AG09309 (cell line): Measurements from ENCODE around the gene ESRRG.

ENCODE experiments used
- DNase-seq: peaks from one replicate; pipeline ENCODE4 v3.0.0-alpha.2; 2010; ENCODE audit warnings: low read depth
- H3K4me3 ChIP-seq: 2 replicates; pipeline ENCODE4 v1.5.1; 2011; ENCODE audit warnings: mild to moderate bottlenecking, low read depth, low read length, moderate library complexity; ENCODE audit not compliant: control insufficient read depth
- TF ChIP-seq, protein P1 (sequence below): IDR thresholded peaks from 2 replicates; pipeline ENCODE4 v1.5.1; 2011; ENCODE audit warnings: mild to moderate bottlenecking, low read depth, low read length, inconsistent platforms; ENCODE audit not compliant: insufficient read depth, control insufficient read depth; ENCODE audit errors: missing control alignments

Gene ESRRG

DNA sequence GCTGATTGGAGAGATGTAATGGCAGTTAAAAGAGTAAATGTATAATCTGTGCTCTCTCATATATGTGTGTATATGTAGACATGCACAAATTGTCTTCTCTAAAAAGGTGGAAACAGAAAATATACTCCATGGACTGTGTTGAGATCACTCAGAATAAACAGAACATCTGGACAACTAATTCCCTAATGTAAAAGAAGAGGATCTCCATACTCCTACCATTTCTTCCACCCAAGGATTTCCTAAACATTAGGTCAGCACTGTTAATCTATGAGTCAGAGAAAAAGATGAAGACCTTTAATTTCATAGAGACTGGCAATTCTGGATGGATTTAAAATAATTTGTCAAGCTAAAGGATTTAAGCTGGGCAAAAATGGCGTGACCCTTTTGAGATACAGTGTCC lies 80.1 kb downstream of the ESRRG start:
- TF ChIP-seq, protein P1, sequence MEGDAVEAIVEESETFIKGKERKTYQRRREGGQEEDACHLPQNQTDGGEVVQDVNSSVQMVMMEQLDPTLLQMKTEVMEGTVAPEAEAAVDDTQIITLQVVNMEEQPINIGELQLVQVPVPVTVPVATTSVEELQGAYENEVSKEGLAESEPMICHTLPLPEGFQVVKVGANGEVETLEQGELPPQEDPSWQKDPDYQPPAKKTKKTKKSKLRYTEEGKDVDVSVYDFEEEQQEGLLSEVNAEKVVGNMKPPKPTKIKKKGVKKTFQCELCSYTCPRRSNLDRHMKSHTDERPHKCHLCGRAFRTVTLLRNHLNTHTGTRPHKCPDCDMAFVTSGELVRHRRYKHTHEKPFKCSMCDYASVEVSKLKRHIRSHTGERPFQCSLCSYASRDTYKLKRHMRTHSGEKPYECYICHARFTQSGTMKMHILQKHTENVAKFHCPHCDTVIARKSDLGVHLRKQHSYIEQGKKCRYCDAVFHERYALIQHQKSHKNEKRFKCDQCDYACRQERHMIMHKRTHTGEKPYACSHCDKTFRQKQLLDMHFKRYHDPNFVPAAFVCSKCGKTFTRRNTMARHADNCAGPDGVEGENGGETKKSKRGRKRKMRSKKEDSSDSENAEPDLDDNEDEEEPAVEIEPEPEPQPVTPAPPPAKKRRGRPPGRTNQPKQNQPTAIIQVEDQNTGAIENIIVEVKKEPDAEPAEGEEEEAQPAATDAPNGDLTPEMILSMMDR: no peak
- no peak overlapping the region for H3K4me3 ChIP-seq
- DNase-seq: no peak

DNA sequence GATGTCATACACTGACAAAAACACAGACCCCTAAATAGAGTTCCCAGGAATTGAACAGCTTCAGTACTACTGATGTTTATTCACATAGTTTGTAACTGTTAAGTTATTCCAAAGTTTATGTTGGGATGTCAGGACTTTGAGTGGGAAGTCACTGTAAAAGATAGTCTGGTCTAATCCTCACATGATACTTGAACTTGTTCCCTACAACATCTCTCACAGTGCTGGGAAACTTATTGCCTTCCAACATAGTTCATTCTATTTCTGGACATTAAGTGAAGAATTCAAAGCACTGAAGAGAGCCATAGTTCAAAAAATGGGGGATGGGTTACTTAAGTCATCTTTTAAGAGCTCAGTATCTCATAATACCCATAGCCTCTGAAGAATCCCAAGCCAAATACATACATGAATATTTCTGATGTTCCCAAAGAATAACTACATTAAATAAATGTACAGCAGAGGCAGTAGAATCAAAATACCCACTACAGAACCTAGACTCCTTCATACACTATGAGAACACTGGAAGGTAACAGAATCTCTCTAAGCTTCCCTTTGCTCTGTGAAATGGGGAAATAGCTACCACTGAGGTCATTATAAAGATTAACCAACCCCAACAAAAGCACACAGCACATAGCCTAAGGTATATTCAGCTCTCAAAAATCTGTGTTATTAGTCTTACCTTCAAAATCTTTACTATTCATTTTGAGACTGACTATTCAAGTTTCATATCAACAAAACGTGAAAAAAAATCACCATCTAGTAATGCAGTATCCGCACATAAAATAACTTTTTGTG lies 81.4 kb downstream of the ESRRG start:
- DNase-seq: no peak
- TF ChIP-seq, protein P1: no peak
- H3K4me3 ChIP-seq: no peak overlapping the region

DNA sequence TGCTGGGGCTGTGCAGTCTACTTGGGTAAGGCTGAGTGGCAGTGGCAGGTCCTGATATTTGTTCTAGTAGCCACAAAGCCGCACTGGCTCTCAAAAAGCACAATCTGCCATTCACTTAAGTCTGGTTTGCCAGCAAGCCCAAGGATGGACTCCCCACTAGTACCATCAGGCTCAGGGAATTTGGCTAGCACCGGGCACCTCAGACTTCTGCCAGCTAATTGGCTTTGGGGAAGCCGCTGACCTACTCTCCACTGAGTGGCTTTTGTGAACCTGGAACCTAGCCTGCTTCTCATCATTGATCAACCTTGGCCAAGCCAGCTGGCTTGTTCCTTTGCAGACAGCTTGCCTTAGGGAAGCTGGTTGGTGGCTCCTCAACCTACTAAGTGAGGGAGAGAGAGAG lies 83.1 kb downstream of the ESRRG start:
- DNase-seq: no peak
- TF ChIP-seq, protein P1: no peak
- H3K4me3 ChIP-seq: no peak overlapping the region

DNA sequence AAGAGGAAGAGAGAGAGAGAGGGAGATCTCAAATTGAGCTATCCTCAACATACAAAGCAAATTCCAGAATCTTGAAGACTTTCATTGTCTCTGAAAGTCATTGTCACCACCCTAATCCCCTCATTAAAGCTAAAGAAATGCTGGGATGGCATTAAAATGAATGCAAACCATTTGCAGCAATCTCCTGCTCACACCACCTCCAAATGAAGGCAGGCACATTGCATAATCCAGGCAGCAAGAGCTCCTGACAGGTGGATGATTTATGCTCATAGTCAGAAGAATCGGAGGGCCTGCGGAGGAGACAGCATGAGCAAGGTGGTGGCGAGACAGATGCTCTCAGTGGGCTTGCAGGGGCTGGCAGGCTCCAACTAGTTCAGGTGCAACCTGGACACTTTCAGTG lies 90.2 kb downstream of the ESRRG start:
- H3K4me3 ChIP-seq: no peak overlapping the region
- TF ChIP-seq, protein P1: no peak
- DNase-seq: no peak

DNA sequence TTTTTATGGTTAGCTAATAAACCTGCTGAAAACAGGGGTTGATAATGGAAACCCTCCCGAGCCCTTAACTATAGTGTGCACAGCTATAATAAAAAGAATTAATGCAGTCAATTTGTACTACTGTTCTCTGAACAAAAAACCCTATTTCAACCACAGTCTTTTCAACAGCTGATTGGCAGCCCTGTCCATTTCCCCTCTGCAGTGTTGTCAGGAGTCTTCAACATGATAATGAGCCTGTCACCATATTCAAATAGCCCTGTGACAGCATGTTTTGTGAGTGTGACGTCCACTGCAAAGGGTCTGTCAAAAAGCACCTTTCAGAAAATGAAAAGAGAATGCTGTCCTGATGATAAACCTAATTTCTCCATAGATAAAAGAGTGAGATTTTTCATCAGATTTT lies 92.7 kb downstream of the ESRRG start:
- TF ChIP-seq, protein P1: no peak
- no peak for DNase-seq
- H3K4me3 ChIP-seq: no peak overlapping the region

GRCh38 chr1:216627252-216627651 lies 96.0 kb downstream of the ESRRG start:
- no peak for DNase-seq
- TF ChIP-seq, protein P1: no peak
- H3K4me3 ChIP-seq: no peak overlapping the region

DNA sequence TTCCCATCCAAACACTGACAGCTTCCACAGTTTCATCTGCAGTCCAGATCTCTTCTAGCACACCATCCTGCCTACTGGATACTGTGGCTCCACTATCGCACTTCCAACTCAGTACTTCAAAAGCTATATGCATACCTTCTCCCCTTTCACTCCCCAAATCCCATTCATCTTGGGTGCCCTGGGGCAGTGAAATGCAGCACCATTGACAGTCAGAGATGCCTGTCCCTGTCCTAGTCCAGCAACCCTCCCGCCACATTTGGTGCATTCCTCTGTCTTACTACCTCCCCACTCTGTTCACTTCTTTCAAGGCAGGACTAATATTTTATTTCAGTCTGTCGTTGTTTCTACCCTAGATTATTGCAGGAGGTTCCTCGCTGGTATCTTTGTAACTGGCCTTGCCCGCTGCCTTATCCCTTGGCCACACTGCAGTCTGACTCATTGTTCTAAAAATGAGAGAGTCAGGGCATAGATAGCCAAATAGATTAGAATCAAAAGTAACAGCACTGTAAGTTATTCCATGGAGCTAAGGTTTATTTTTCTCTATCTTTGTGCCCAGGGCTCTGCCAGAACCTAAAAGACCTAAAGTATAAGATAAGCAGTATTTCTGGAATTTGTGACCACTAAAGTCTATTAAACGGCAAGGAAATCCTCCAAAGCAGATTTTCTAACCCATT lies 96.7 kb downstream of the ESRRG start:
- no peak overlapping the region for H3K4me3 ChIP-seq
- no peak for DNase-seq
- TF ChIP-seq, protein P1: no peak
